Ovary (tissue), 3 donors: Measurements from ENCODE around the gene ZNF772.

Experiments used
- CTCF ChIP-seq, 3 donors: fragments of 450-650 bp in 2 of 3; fragments of 200-600 bp in 1 of 3; IDR thresholded peaks; one replicate each; pipeline versions ENCODE4 v1.5.1 to v1.8.0; 2016 to 2022; ENCODE audit warnings: antibody characterized with exemption in 3 of 3, mild to moderate bottlenecking in 1 of 3
- EP300 ChIP-seq: sonication (generic); formaldehyde crosslinking; IDR thresholded peaks from one replicate; pipeline ENCODE4 v1.6.1; 2017; ENCODE audit warnings: antibody characterized with exemption
- POLR2A ChIP-seq: fragments of 450-650 bp; IDR thresholded peaks from one replicate; pipeline ENCODE4 v1.6.1; 2017; ENCODE audit warnings: antibody characterized with exemption, mild to moderate bottlenecking, moderate library complexity
- donor health status: DM: no; HTN: no; CAD: no.

GRCh38 chr19:57465680-57466381, 11.5 kb downstream of the ZNF772 start:
- no peak for TF ChIP-seq CTCF (IDR thresholded peaks at IDR 0.05)
- TF ChIP-seq POLR2A, result no peak
- TF ChIP-seq EP300, result no peak
